Fibroblast of skin of abdomen (primary cell): ENCODE measurements around the gene SOX11. TPM values are rescaled to one million over a fixed set of nuclear protein-coding genes. Genes with fewer than 3 reads are reported as not detected.
"Not testable (repeated sequence)": the region's sequence is repeated elsewhere in the genome, so short reads cannot be mapped to it uniquely, and the experiment has no call there.

Experiments used
- DNase-seq: peaks from one replicate; pipeline ENCODE4 v3.0.0-alpha.2; 2013
- polyA plus RNA-seq, 2 experiments: library from polyadenylated mRNA; unstranded; fragments of 120-200 nt; gene quantifications; one replicate each; pipeline ENCODE4 v1.2.1, GENCODE V29; 2013; ENCODE audit not compliant: insufficient read length in 2 of 2

Gene SOX11
- polyA plus RNA-seq (2013, experiment 1 of 2; ENCODE audit: insufficient read length): 19.9 TPM
- polyA plus RNA-seq (2013, experiment 2 of 2; ENCODE audit: insufficient read length): 19.9 TPM

GRCh38 chr2:5691985-5692529, at the start of gene SOX11:
Gene SOX11, plus strand, starts transcription at chr2:5692384. Its CDS starts 338 bp downstream, at chr2:5692722.
- DNase-seq: peak; percentile 98

DNA sequence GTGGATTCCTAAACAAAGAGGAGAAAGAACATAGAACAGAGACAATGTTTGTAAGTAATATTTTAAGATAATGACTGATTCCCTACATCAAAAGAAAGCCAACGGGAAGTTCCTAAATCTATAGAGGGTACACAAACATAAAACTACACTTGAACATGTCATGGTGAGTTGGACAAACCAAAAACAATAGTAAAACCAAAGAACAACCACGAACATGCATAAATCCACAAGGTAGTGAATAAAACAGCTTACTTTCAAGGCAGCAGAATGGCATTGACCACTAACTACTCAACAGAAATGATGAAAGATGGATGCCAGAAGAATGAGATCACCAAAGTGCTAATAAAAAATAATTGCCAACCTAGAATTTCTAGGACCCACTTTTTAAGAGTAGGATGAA, 39.5 kb upstream of the SOX11 start:
- DNase-seq: peak; percentile 29

DNA sequence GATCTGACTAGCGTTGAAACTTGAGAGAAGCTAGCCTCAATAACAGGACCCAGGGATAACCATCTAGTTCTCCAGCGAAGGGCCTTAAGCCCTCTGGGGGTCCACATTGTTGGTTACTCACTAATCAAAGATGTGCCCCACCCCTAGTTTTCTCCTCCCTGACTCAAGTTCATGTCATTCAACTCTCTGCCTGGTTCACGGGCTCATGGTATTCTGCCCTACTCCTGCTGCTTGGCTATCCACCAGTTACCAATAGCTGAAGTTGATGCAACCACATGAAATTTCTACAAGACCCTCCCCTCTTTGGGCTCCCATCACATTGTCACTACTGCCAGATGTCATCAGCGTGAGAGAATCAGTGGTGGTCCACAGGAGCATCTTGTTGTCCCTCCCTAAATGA, 38.4 kb upstream of the SOX11 start:
- not testable (repeated sequence) for DNase-seq

- no peak for DNase-seq
Observed at GRCh38 chr2:5657231-5657630, 35.0 kb upstream of the SOX11 start.

DNA sequence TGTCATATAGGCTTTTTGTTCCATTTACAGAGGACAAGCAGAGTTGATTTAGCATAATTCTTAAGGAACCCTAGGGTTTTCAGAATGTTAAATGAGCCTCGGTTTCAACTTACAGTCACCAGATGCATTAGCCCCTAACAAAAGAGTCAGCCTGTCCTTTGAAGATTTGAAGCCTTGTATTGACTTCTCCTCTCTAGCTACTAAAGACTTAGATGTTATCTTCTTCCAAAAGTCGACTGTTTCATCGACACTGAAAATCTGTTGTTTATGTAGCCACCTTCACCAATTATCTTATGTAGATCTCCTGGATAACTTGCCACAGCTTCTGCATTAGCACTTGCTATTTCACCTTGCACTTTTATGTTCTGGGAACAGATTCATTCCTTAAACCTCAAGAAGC, 31.6 kb upstream of the SOX11 start:
- no peak for DNase-seq

DNA sequence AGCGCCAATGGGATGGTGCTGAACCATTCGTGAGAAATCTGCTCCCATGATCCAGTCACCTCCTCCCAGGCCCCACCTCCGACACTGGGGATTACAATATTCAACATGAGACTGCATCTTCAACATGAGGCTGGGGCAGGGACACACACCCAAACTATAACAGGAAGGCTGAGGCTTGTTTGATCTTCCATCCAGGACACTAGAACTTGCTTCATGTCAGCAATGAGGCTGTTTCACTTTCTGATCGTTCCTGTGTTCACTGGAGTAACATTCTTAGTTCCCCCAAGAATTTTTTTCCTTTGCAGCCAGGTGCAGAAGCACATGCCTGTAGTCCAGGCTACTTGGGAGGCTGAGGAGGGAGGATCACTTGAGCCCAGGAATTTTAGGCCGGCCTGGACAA, 30.8 kb upstream of the SOX11 start:
- DNase-seq: no peak

DNA sequence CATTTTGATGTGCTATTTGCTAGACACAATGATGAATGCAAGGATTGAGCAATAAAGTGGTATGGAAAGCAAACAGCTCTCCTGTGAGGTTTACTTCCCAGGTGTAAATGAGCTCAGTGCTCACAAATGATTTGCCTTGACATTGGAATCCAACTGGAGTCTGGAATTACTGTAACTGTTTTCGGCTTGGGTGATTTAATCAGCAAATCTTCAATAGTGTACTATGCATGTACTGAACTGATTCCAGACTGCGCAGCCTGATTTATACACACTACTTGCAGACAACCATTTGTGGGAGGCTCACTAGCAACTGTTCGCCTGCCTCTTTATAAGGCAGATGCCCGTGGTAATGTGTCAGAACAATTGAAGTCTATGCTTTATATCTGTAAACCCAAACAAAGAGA, 27.9 kb upstream of the SOX11 start:
- peak; percentile 35 for DNase-seq

- no peak for DNase-seq
Observed at GRCh38 chr2:5665066-5665465, 27.1 kb upstream of the SOX11 start.

DNA sequence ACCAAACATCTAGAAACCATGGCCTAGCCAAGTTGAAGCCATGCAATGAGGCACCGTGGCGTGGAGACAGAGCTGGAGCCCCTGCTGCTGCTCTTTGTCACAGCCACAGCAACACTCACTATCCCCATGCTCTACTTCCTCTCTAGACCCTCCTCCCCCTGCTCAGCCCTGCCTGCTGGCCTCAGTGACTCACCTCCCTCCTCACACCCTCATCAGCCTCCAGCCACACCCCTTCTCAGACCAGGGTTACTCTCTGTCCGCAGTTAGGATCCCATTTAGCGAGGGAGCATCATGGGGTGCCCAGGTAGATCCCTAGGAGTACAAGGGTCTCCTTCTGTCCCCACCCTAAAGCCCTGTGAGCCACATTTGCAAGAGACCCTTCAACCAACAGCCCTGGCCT, 25.4 kb upstream of the SOX11 start:
- DNase-seq: no peak

- not testable (repeated sequence) for DNase-seq
Observed at GRCh38 chr2:5667655-5668054, 24.5 kb upstream of the SOX11 start.

DNA sequence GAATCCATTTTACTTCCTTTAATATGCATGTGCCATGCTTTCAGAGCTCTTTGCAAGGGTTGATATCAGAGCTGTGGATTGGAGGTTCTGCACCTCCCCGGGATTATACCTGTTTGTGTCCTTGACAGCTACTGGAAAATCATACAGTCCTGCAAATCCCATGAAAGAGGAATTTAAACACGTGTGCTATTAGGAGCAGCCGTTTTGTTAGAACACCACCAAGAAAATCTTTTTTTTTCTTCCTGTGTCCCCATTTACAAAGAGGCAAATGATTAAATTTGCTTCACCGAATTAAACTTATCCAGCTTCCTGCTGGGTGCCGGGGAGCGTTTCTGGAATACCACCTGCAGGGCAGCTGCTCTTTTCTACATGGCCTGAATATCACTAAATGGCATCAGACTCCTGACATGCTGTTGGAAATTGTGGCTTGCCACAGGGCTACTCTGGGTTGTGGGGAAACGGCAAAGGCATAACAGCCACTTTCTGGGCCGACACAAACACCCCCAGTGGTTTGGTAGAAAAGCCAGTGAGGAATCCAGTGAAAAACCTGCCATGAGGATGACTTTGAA, 23.4 kb upstream of the SOX11 start:
- DNase-seq: no peak

GRCh38 chr2:5672749-5673144, 19.4 kb upstream of the SOX11 start:
- no peak for DNase-seq

DNA sequence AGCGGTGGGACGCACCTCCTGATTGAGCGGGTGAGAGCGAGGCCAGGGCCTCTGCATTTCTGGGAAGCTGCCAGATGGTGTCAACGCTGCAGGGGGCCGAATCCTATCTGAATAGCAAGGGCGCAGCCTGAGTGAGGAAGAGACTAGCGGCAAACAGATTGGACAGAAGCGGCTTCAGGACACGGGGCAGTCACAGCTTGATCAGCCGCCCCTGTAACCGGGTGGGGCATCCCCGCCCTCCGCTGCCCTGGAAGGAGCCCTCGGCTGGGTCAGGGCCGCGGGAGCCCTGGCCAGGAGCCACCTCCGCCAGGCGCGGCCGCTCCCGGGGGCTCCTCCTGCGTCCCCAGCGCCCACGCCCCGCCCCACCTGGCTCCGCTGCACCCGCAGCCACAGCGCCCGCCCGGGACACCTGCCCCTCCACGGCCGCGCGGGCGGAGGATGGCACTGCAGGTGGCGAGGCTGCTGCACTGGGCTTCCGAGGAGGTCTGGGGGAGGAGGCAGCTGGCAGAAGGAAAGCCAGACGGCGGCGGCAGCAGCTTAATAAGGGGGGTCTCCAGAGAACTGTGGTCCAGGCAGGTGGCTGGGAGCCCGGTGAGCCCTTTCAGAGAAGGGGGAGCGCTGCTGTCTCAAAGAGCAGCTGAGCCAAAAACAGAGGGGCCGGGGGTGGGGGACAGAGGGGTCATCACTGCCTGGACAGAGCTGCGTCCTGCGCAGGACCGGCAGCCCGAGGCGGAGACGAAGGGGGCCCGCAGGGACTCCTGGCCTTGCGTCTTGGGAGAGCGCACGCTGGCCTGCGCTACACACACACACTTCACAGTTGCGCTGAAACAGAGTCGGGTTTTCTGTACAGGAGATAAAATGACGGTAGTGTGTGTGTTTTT, 18.8 kb upstream of the SOX11 start:
- no peak for DNase-seq

GRCh38 chr2:5674026-5674340, 18.2 kb upstream of the SOX11 start:
- peak; percentile 66 for DNase-seq

DNA sequence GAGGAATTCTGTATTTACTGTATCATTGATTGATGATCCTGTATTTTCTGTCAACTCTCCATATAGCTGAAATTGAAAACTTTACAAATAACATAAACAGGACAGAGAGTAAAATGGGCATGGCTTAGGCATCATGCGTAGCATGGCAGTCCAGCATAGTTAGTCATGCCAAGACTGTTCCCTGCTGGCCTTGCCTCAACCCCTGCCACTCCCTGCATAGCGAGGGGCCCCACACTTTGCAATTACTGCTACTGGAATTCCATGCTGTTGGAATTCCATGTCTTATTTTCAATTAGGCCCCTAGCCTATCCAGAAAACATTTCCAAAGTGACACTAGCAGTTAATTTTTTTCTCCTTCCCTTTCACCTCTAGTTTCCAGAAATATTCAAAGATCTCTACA, 15.1 kb upstream of the SOX11 start:
- DNase-seq: no peak

DNA sequence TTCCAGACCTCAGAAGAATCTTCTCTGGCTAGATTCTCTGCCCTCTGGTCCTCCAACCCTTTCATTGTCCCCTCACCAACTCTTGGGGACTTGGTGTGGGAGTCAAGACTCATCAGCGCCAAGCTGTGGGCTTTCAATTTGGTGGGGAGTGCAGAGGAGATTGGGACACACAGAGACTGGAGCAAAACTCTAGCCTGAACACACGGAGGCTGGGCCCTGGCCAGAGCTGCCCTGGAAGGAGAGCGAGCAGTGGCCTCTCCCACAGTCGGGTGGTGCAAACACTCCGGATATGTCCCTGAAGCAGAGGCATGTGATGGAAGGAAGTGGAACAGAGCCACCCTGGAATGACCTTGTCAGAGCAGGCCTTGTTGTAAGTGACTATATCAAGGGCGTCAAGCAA, 8.7 kb upstream of the SOX11 start:
- no peak for DNase-seq

- no peak for DNase-seq
Observed at GRCh38 chr2:5685225-5685624, 7.0 kb upstream of the SOX11 start.

GRCh38 chr2:5686068-5686467, 6.1 kb upstream of the SOX11 start:
- DNase-seq: no peak

GRCh38 chr2:5686536-5686935, 5.6 kb upstream of the SOX11 start:
- no peak for DNase-seq

- no peak for DNase-seq
Observed at GRCh38 chr2:5689750-5690149, 2.4 kb upstream of the SOX11 start.

DNA sequence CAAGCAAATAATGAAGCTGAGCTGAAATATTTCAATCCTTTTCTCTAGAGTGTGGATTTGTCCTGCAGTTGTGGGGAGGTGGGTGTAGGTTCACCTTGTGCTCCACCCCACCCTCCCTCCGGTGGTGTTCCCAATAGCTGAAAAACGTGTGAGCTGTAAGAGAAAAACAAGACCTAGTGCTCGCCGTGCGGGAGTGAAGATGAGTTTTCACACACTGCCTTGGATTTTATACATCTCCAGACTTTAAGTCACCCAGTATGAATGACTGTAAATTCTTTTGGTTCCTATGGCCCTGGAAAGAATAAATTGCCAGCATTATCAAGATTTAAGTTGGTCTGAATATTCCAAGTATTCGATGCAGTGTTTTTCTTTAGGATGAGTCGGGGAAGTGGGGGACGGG, 1.9 kb upstream of the SOX11 start:
- peak; percentile 49 for DNase-seq

GRCh38 chr2:5690718-5691220, 1.4 kb upstream of the SOX11 start:
- DNase-seq: no peak

DNA sequence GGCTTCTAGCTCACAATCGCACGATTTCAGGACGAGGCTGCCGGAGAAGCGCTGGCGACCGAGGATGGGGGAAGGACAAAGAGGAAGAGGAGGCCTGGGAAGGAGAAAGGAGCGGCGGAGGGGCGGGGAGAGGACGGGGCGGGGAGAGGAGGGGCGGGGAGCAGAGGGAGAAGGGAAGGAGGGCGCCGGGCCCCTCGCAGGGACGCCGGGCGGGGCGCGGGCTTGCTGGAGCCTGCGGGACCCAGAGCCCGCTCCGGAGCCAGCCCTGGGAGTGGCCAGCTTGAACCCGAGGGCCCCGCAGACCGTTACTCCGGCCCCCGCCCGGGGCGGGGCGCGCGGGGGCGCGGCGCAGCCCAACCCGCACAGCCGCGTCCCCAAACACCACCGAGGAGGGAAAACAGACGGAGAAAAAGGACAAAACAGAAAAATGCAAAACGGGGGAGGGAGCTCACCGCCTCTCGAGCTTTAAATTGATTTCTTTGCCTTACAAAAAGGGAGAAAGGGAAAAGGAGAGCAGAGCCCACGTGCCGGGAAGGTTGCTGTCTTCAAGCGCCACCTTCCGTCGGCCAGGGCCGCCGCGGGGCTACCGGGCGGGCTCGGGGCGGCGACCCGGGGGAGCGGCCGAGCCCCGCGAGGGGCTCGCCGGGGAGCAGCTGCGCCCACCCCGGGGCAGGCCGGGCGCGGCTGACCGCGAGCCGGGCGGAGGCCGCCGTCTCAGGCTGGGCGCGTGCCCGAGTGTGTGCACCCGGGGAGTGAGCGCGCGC, 781 bp upstream of the SOX11 start:
- DNase-seq: peak; percentile 84
